Endodermal cell (in vitro differentiated cells): Measurements from ENCODE around the gene GCNT2. TPM values are rescaled to one million over a fixed set of nuclear protein-coding genes. Genes with fewer than 3 reads are reported as not detected.

Experiments used
- DNase-seq: peaks from one replicate; pipeline ENCODE4 v3.0.0-alpha.2; 2017
- H3K27ac ChIP-seq: 2 replicates; pipeline ENCODE4 v1.5.1; 2013; ENCODE audit warnings: mild to moderate bottlenecking, low read depth, low read length, moderate library complexity
- H3K27me3 ChIP-seq: 2 replicates; pipeline ENCODE4 v1.6.1; 2013; ENCODE audit warnings: mild to moderate bottlenecking, low read length, moderate library complexity; ENCODE audit not compliant: insufficient read depth, control insufficient read depth, poor library complexity, severe bottlenecking
- H3K36me3 ChIP-seq: 2 replicates; pipeline ENCODE4 v1.7.0; 2013; ENCODE audit warnings: mild to moderate bottlenecking, low read length, moderate library complexity; ENCODE audit not compliant: control insufficient read depth, insufficient read depth
- H3K4me1 ChIP-seq: one replicate; pipeline ENCODE4 v1.7.0; 2013; ENCODE audit warnings: low read length; ENCODE audit not compliant: control insufficient read depth, insufficient read depth
- H3K4me3 ChIP-seq: 2 replicates; pipeline ENCODE4 v1.5.1; 2013; ENCODE audit warnings: mild to moderate bottlenecking, low read length, moderate library complexity
- H3K9ac ChIP-seq: 2 replicates; pipeline ENCODE4 v1.6.1; 2013; ENCODE audit warnings: mild to moderate bottlenecking, low read length, moderate library complexity; ENCODE audit not compliant: poor library complexity, severe bottlenecking; ENCODE audit errors: extremely low read depth
- H3K9me3 ChIP-seq: 2 replicates; pipeline ENCODE4 v1.6.1; 2013; ENCODE audit warnings: mild to moderate bottlenecking, low read length, moderate library complexity; ENCODE audit not compliant: control insufficient read depth
- H3K27ac Mint-ChIP-seq: 2 replicates; pipeline ENCODE4 v1.8.0; 2020; ENCODE audit warnings: mixed read lengths
- H3K27me3 Mint-ChIP-seq: 2 replicates; pipeline ENCODE4 v1.8.0; 2021; ENCODE audit warnings: mild to moderate bottlenecking, mixed read lengths; ENCODE audit not compliant: insufficient read depth
- H3K36me3 Mint-ChIP-seq: 2 replicates; pipeline ENCODE4 v1.8.0; 2020; ENCODE audit warnings: low read depth, mixed read lengths
- H3K4me1 Mint-ChIP-seq: 2 replicates; pipeline ENCODE4 v1.8.0; 2020; ENCODE audit warnings: mixed read lengths
- H3K4me3 Mint-ChIP-seq: 2 replicates; pipeline ENCODE4 v1.8.0; 2020; ENCODE audit warnings: mild to moderate bottlenecking, moderate library complexity, mixed read lengths
- H3K9me3 Mint-ChIP-seq: 2 replicates; pipeline ENCODE4 v1.8.0; 2020; ENCODE audit warnings: mild to moderate bottlenecking, mixed read lengths
- CTCF ChIP-seq: fragments of 200-600 bp; sonication (generic); conservative IDR thresholded peaks from 2 replicates; pipeline ENCODE4 v1.5.0; 2021; ENCODE audit warnings: antibody characterized with exemption, mild to moderate bottlenecking
- WGBS, 2 experiments: methylation state at CpG; one replicate each; pipeline versions ENCODE4 v1.1.5 to v1.1.7; 2013; ENCODE audit warnings: missing lambda C conversion rate in 2 of 2, mixed read lengths in 1 of 2; ENCODE audit not compliant: insufficient coverage in 1 of 2, insufficient read length in 1 of 2; 5-methylcytosine and 5-hydroxymethylcytosine counted together
- total RNA-seq, 2 donors: library from RNA; stranded (reverse); fragmentation: NEBNext Ultra II Directional in 1 of 2; extraction: Animal tissue kit (Norgen Biotek cat#: 25700) in 1 of 2; gene quantifications; 2 replicates in 1 of 2; 3 replicates in 1 of 2; pipeline ENCODE4 v1.2.1, GENCODE V29; 2021

GCNT2 gene
- total RNA-seq, 2 donors from 2014 or later: 23.3 to 24.9 TPM

GRCh38 chr6:10630178-10630577, 109.0 kb downstream of the GCNT2 start:
- Mint-ChIP-seq H3K4me1 (peaks cover 8% of the 10 kb centered on the region), H3K27me3 (no peaks in the 10 kb centered on the region), H3K4me3 (no peak overlapping the region), H3K27ac (no peak overlapping the region), H3K9me3 (no peaks in the 10 kb centered on the region), H3K36me3 (peaks cover 17% of the 10 kb centered on the region)
- Histone ChIP-seq H3K27me3 (no peaks in the 10 kb centered on the region), H3K4me3 (no peak overlapping the region), H3K9me3 (no peaks in the 10 kb centered on the region), H3K4me1 (no peaks in the 10 kb centered on the region), H3K36me3 (peaks cover 24% of the 10 kb centered on the region), H3K9ac (no peak overlapping the region), H3K27ac (no peak overlapping the region)
- WGBS, 2 experiments: 97% methylated on average over 1 of the region's 1 CpG; no CpG with 5 or more reads in 1 of the 2 experiments
- DNase-seq: no peak
- TF ChIP-seq CTCF: no peak

DNA sequence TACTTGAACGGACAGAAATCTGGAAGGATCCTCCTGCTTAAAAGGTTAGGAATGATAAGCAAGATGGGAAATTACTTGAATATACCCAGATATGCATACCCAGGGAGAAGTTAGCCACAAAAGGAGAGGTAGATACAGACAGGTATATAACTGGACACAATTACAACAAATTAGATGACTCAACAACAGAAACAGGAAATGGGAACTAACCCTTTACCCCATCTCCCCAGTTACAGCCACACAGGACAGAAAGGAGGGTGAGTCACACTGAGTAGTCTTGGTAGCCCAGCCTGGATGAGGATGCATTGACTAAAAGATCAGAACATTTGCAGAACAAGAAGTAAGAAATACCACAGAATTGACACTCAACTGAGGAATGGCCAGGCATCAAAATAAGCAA, 112.1 kb downstream of the GCNT2 start:
- H3K9ac ChIP-seq: no peak overlapping the region
- Mint-ChIP-seq H3K9me3 (peaks cover 6% of the 10 kb centered on the region), H3K4me1 (no peaks in the 10 kb centered on the region), H3K36me3 (peaks cover 5% of the 10 kb centered on the region), H3K27me3 (no peaks in the 10 kb centered on the region), H3K4me3 (no peak overlapping the region), H3K27ac (no peak overlapping the region)
- no peak for TF ChIP-seq CTCF
- H3K4me3 ChIP-seq: no peak overlapping the region
- no peaks in the 10 kb centered on the region for H3K4me1 ChIP-seq
- no peaks in the 10 kb centered on the region for H3K9me3 ChIP-seq
- H3K36me3 ChIP-seq: no peaks in the 10 kb centered on the region
- no peak overlapping the region for H3K27ac ChIP-seq
- no peaks in the 10 kb centered on the region for H3K27me3 ChIP-seq
- 88 to 100% methylated on average over 1 of the region's 1 CpG for WGBS, 2 experiments
- no peak for DNase-seq

DNA sequence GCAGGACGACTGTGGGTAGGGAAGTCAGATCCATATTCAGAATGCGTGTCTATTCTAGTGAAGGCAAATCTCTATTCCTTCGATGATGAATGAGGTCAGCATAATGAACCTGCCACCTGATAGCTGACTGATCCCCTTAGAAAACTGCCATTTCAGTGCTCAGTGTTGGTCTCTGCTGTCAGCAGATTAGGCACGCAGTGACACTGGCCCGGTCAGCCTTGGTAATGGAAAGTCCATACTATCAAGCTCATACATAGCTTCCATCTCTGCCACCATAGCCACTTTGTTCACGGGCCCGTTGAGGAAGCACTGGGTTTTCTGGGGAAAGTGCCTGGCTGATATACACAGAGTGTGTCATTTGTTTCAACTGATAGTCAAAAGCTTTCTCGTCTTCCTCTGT, 119.3 kb downstream of the GCNT2 start:
- WGBS, 2 experiments: 90 to 93% methylated on average over 6 to 8 of the region's 8 CpGs
- no peak overlapping the region for H3K27ac ChIP-seq
- no peak overlapping the region for H3K4me3 Mint-ChIP-seq

More for the DNA sequence above, 119.3 kb downstream of the GCNT2 start:
- TF ChIP-seq CTCF: no peak
- DNase-seq: no peak
- Histone ChIP-seq H3K27me3 (no peaks in the 10 kb centered on the region), H3K9ac (no peak overlapping the region), H3K4me1 (no peaks in the 10 kb centered on the region), H3K4me3 (no peak overlapping the region), H3K36me3 (no peaks in the 10 kb centered on the region), H3K9me3 (no peaks in the 10 kb centered on the region)
- peaks cover 11% of the 10 kb centered on the region for H3K9me3 Mint-ChIP-seq
- no peak overlapping the region for H3K27ac Mint-ChIP-seq
- no peaks in the 10 kb centered on the region for H3K36me3 Mint-ChIP-seq
- H3K4me1 Mint-ChIP-seq: no peaks in the 10 kb centered on the region
- peaks cover 2% of the 10 kb centered on the region for H3K27me3 Mint-ChIP-seq
